Measurements from ENCODE around the gene DXO.

DXO gene

GRCh38 chr6:31954511-31954910 lies 17.4 kb downstream of the DXO start:
- peaks cover 16% of the 10 kb centered on the region for H3K4me1 ChIP-seq (ENCODE audit: control insufficient read depth, insufficient read depth, low read length)
- no peak overlapping the region for H3K9ac ChIP-seq (ENCODE audit: low read length in 2 of 2)
- H3K36me3 ChIP-seq (ENCODE audit: control insufficient read depth in 2 of 2, insufficient read depth in 2 of 2, low read length in 2 of 2), result peaks cover 44 to 45% of the 10 kb centered on the region in 2 donors
- H3K4me3 ChIP-seq (ENCODE audit: low read length in 2 of 2), result no peak overlapping the region
- H3K27me3 ChIP-seq (ENCODE audit: control insufficient read depth in 1 of 2, insufficient read depth in 2 of 2, low read length in 2 of 2), result no peaks in the 10 kb centered on the region
- no peaks in the 10 kb centered on the region for H3K9me3 ChIP-seq (ENCODE audit: control insufficient read depth in 2 of 2, low read length in 2 of 2)
- no peak overlapping the region for H3K27ac ChIP-seq (ENCODE audit: low read length)

DNA sequence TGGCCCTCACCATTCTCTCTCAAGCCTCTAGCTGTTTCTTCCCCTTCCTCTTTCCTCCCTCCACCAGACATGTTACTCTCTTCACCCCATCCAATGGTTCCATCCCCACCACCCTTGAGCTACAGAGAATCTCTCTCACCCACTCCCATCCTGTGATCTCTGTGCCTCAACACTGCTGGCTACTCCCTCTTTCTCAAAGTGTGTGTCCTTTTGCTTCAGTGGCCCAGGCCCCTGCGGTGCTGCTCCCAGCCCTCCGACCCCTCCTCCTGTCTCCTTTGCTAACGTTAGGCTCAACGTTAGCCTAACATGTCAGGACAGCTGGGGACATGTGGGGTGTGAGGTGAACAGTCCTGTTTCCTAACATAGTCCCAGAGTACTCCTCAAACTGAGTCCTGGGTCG lies 19.0 kb downstream of the DXO start:
- H3K9me3 ChIP-seq (ENCODE audit: control insufficient read depth in 2 of 2, low read length in 2 of 2), result no peaks in the 10 kb centered on the region
- no peak overlapping the region for H3K4me3 ChIP-seq (ENCODE audit: low read length in 2 of 2)
- peaks cover 44 to 45% of the 10 kb centered on the region in 2 donors for H3K36me3 ChIP-seq (ENCODE audit: control insufficient read depth in 2 of 2, insufficient read depth in 2 of 2, low read length in 2 of 2)
- H3K27me3 ChIP-seq (ENCODE audit: control insufficient read depth in 1 of 2, insufficient read depth in 2 of 2, low read length in 2 of 2), result no peaks in the 10 kb centered on the region
- H3K9ac ChIP-seq (ENCODE audit: low read length in 2 of 2), result no peak overlapping the region
- no peak overlapping the region for H3K27ac ChIP-seq (ENCODE audit: low read length)
- peaks cover 3% of the 10 kb centered on the region for H3K4me1 ChIP-seq (ENCODE audit: control insufficient read depth, insufficient read depth, low read length)

DNA sequence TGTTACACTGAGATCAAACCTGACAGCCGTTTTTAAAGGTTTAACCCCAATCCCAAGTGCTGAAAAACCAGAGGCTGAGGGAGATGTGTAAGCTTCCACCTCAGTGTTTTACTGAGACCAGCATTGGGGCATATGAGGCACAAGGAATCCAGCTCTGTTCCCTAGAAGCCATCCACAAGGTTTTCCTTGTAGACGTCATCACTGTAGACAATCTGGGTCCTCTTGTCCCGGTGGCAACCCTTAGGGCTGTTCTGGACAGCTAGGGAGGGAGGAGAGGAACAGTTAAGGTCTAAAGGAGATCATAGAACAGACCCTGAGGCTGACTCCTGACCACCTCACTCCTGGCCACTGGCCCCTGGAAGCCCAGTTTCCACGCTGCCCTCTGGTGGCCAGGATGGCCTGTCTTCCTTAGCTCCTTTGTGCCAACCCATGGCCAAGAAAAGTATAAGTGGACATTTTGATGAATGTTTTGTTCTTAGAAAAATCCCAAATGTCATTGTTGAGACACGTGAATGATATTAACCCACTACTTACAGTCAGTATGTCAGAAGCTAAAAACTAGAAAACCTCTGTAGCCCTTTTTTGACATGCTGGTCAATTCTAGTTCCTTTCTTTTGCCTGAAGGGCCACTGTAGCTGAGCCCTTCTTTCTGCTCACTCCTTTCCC lies 19.7 kb downstream of the DXO start:
- H3K4me3 ChIP-seq (ENCODE audit: low read length in 2 of 2), result no peak overlapping the region
- no peaks in the 10 kb centered on the region for H3K9me3 ChIP-seq (ENCODE audit: control insufficient read depth in 2 of 2, low read length in 2 of 2)
- H3K27ac ChIP-seq (ENCODE audit: low read length), result peak overlapping the region; percentile 24
- no peaks in the 10 kb centered on the region for H3K27me3 ChIP-seq (ENCODE audit: control insufficient read depth in 1 of 2, insufficient read depth in 2 of 2, low read length in 2 of 2)
- no peak overlapping the region for H3K9ac ChIP-seq (ENCODE audit: low read length in 2 of 2)
- H3K36me3 ChIP-seq (ENCODE audit: control insufficient read depth in 2 of 2, insufficient read depth in 2 of 2, low read length in 2 of 2), result peaks cover 44 to 45% of the 10 kb centered on the region in 2 donors
- H3K4me1 ChIP-seq (ENCODE audit: control insufficient read depth, insufficient read depth, low read length), result no peaks in the 10 kb centered on the region

GRCh38 chr6:31949926-31950548 lies 21.9 kb downstream of the DXO start:
- Histone ChIP-seq H3K9me3 (ENCODE audit: control insufficient read depth in 2 of 2, low read length in 2 of 2) (no peaks in the 10 kb centered on the region), H3K4me1 (ENCODE audit: control insufficient read depth, insufficient read depth, low read length) (peaks cover 15% of the 10 kb centered on the region), H3K36me3 (ENCODE audit: control insufficient read depth in 2 of 2, insufficient read depth in 2 of 2, low read length in 2 of 2) (peaks cover 33 to 35% of the 10 kb centered on the region in 2 donors), H3K4me3 (ENCODE audit: low read length in 2 of 2) (no peak overlapping the region), H3K9ac (ENCODE audit: low read length in 2 of 2) (no peak overlapping the region), H3K27me3 (ENCODE audit: control insufficient read depth in 1 of 2, insufficient read depth in 2 of 2, low read length in 2 of 2) (no peaks in the 10 kb centered on the region), H3K27ac (ENCODE audit: low read length) (no peak overlapping the region)

- Histone ChIP-seq H3K27ac (ENCODE audit: low read length) (no peak overlapping the region), H3K36me3 (ENCODE audit: control insufficient read depth in 2 of 2, insufficient read depth in 2 of 2, low read length in 2 of 2) (peaks cover 22 to 23% of the 10 kb centered on the region in 2 donors)
These were observed 23.1 kb downstream of the DXO start for GRCh38 chr6:31948753-31949413.

DNA sequence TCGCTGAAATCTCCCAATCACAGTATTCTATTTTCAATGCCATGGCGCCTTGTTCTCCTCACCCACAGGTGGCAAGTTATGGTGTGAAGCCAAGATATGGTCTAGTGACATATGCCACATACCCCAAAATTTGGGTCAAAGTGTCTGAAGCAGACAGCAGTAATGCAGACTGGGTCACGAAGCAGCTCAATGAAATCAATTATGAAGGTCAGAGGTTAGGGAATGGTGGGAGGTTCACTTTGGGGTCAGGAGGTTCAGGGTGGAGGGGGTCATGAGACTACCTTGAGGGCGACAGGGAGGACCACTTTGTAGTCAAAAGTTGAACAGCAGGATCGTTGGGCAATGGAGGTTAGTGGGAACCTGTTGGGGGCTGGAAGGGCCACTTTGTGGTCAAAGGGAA lies 23.6 kb downstream of the DXO start:
- no peak overlapping the region for H3K9ac ChIP-seq (ENCODE audit: low read length in 2 of 2)
- H3K27me3 ChIP-seq (ENCODE audit: control insufficient read depth in 1 of 2, insufficient read depth in 2 of 2, low read length in 2 of 2), result no peaks in the 10 kb centered on the region
- H3K4me1 ChIP-seq (ENCODE audit: control insufficient read depth, insufficient read depth, low read length), result peaks cover 16% of the 10 kb centered on the region
- H3K27ac ChIP-seq (ENCODE audit: low read length), result no peak overlapping the region
- no peak overlapping the region for H3K4me3 ChIP-seq (ENCODE audit: low read length in 2 of 2)
- no peaks in the 10 kb centered on the region for H3K9me3 ChIP-seq (ENCODE audit: control insufficient read depth in 2 of 2, low read length in 2 of 2)
- peaks cover 16 to 18% of the 10 kb centered on the region in 2 donors for H3K36me3 ChIP-seq (ENCODE audit: control insufficient read depth in 2 of 2, insufficient read depth in 2 of 2, low read length in 2 of 2)

More at GRCh38 chr6:31948753-31949413, 23.1 kb downstream of the DXO start:
- Histone ChIP-seq H3K9ac (ENCODE audit: low read length in 2 of 2) (no peak overlapping the region), H3K4me1 (ENCODE audit: control insufficient read depth, insufficient read depth, low read length) (peaks cover 16% of the 10 kb centered on the region), H3K27me3 (ENCODE audit: control insufficient read depth in 1 of 2, insufficient read depth in 2 of 2, low read length in 2 of 2) (no peaks in the 10 kb centered on the region), H3K9me3 (ENCODE audit: control insufficient read depth in 2 of 2, low read length in 2 of 2) (no peaks in the 10 kb centered on the region), H3K4me3 (ENCODE audit: low read length in 2 of 2) (no peak overlapping the region)

- H3K27me3 ChIP-seq (ENCODE audit: control insufficient read depth in 1 of 2, insufficient read depth in 2 of 2, low read length in 2 of 2), result peaks cover 2% of the 10 kb centered on the region in 2 donors
- H3K9me3 ChIP-seq (ENCODE audit: control insufficient read depth in 2 of 2, low read length in 2 of 2), result no peaks in the 10 kb centered on the region
- no peak overlapping the region for H3K9ac ChIP-seq (ENCODE audit: low read length in 2 of 2)
- H3K36me3 ChIP-seq (ENCODE audit: control insufficient read depth in 2 of 2, insufficient read depth in 2 of 2, low read length in 2 of 2), result peaks cover 12 to 14% of the 10 kb centered on the region in 2 donors
- no peak overlapping the region for H3K27ac ChIP-seq (ENCODE audit: low read length)
- H3K4me3 ChIP-seq (ENCODE audit: low read length in 2 of 2), result no peak overlapping the region
- peaks cover 16% of the 10 kb centered on the region for H3K4me1 ChIP-seq (ENCODE audit: control insufficient read depth, insufficient read depth, low read length)
These were observed 24.1 kb downstream of the DXO start for GRCh38 chr6:31947864-31948263.

DNA sequence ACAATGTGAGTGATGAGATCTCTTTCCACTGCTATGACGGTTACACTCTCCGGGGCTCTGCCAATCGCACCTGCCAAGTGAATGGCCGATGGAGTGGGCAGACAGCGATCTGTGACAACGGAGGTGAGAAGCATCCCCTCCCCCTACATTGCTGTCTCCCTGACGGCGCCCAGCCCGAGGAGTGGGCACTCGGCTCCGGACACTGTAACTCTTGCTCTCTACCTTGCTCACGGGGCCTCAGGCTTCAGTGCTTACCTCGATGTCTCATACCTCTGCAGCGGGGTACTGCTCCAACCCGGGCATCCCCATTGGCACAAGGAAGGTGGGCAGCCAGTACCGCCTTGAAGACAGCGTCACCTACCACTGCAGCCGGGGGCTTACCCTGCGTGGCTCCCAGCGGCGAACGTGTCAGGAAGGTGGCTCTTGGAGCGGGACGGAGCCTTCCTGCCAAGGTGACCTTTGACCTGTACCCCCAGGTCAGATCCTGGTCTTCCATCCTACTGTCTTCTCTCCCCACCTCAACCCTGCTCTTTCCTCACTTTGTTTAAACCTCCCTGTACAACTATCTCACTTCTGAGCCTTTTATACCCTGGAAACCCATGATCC lies 24.8 kb downstream of the DXO start:
- peaks cover 7 to 8% of the 10 kb centered on the region in 2 donors for H3K36me3 ChIP-seq (ENCODE audit: control insufficient read depth in 2 of 2, insufficient read depth in 2 of 2, low read length in 2 of 2)
- no peaks in the 10 kb centered on the region for H3K9me3 ChIP-seq (ENCODE audit: control insufficient read depth in 2 of 2, low read length in 2 of 2)
- peaks cover 2 to 5% of the 10 kb centered on the region in 2 donors for H3K27me3 ChIP-seq (ENCODE audit: control insufficient read depth in 1 of 2, insufficient read depth in 2 of 2, low read length in 2 of 2)
- no peak overlapping the region for H3K9ac ChIP-seq (ENCODE audit: low read length in 2 of 2)
- H3K4me1 ChIP-seq (ENCODE audit: control insufficient read depth, insufficient read depth, low read length), result peaks cover 16% of the 10 kb centered on the region
- H3K4me3 ChIP-seq (ENCODE audit: low read length in 2 of 2), result no peak overlapping the region
- no peak overlapping the region for H3K27ac ChIP-seq (ENCODE audit: low read length)

- H3K4me1 ChIP-seq (ENCODE audit: control insufficient read depth, insufficient read depth, low read length), result peaks cover 16% of the 10 kb centered on the region
- H3K9ac ChIP-seq (ENCODE audit: low read length in 2 of 2), result peak overlapping the region; percentile 4 to 64
- peak overlapping the region in 1 of 2 donors; percentile 66 for H3K4me3 ChIP-seq (ENCODE audit: low read length in 2 of 2)
- H3K27me3 ChIP-seq (ENCODE audit: control insufficient read depth in 1 of 2, insufficient read depth in 2 of 2, low read length in 2 of 2), result peaks cover 2 to 5% of the 10 kb centered on the region in 2 donors
- H3K36me3 ChIP-seq (ENCODE audit: control insufficient read depth in 2 of 2, insufficient read depth in 2 of 2, low read length in 2 of 2), result peaks cover 0 to 3% of the 10 kb centered on the region in 2 donors
- no peaks in the 10 kb centered on the region for H3K9me3 ChIP-seq (ENCODE audit: control insufficient read depth in 2 of 2, low read length in 2 of 2)
- peak overlapping the region; percentile 53 for H3K27ac ChIP-seq (ENCODE audit: low read length)
These were observed 25.5 kb downstream of the DXO start for GRCh38 chr6:31946370-31946885.

- no peaks in the 10 kb centered on the region for H3K36me3 ChIP-seq (ENCODE audit: control insufficient read depth in 2 of 2, insufficient read depth in 2 of 2, low read length in 2 of 2)
- H3K27ac ChIP-seq (ENCODE audit: low read length), result peak within 1 kb of the TSS; percentile 53
- H3K27me3 ChIP-seq (ENCODE audit: control insufficient read depth in 1 of 2, insufficient read depth in 2 of 2, low read length in 2 of 2), result peaks cover 2 to 7% of the 10 kb centered on the region in 2 donors
- H3K9me3 ChIP-seq (ENCODE audit: control insufficient read depth in 2 of 2, low read length in 2 of 2), result no peaks in the 10 kb centered on the region
- H3K4me1 ChIP-seq (ENCODE audit: control insufficient read depth, insufficient read depth, low read length), result peaks cover 16% of the 10 kb centered on the region
- H3K4me3 ChIP-seq (ENCODE audit: low read length in 2 of 2), result peak within 1 kb of the TSS; percentile 23 to 66
- peak within 1 kb of the TSS; percentile 4 to 64 for H3K9ac ChIP-seq (ENCODE audit: low read length in 2 of 2)
These were observed 26.2 kb downstream of the DXO start, which contains the start of gene CFB for GRCh38 chr6:31945507-31946369. Gene CFB (plus strand): TSS chr6:31946095. CDS start chr6:31946222, 127 bp downstream.

Measured in stomach smooth muscle (tissue), 2 donors.